SU-DHL-6 (cell line): ENCODE measurements around the gene DPF1.

Experiments
- EZH2phosphoT487 ChIP-seq: fragments of 200-600 bp; sonication (generic), shearing (Covaris generic); conservative IDR thresholded peaks from 2 replicates; pipeline ENCODE4 v1.6.1; 2018; ENCODE audit warnings: mild to moderate bottlenecking, antibody characterized with exemption, low read length, moderate library complexity, mixed read lengths
- TF ChIP-seq, protein P1 (sequence below): fragments of 200-600 bp; sonication (generic); IDR thresholded peaks from one replicate; pipeline ENCODE4 v1.5.1; 2017; ENCODE audit warnings: antibody characterized with exemption, mild to moderate bottlenecking, low read length, moderate library complexity; ENCODE audit not compliant: insufficient read depth, poor library complexity, severe bottlenecking

DNA sequence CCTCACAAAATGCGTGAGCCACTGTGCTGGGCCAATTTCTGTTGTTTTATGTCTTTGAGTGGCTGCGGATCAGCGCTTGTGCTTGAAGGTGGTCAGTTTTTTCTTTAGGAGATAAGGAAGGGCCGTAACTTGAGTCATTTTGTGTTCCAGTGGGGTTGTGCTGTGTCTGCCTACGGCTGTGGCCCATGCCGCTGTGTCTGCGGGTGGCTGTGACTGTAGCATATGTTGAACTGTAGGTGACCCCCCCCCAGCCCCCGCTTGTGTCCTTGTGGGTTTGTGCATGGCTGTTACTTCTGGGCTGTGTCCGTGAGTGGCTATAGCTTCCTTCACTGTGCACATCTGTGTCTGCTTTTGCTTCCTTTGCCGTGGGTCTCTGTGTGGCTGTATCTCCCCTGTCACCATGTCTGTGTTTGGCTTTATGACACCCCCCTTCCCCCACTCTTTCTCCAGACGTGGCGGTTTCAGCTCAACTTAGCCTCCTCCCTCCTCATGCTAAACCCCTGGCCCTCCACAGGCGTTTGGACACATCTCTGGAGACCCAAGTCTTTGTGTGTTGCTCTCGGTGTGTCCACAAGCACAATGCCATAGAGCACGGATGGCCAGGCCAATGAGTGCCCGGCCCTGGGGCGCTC, 31.5 kb upstream of the DPF1 start:
- TF ChIP-seq, protein P1, sequence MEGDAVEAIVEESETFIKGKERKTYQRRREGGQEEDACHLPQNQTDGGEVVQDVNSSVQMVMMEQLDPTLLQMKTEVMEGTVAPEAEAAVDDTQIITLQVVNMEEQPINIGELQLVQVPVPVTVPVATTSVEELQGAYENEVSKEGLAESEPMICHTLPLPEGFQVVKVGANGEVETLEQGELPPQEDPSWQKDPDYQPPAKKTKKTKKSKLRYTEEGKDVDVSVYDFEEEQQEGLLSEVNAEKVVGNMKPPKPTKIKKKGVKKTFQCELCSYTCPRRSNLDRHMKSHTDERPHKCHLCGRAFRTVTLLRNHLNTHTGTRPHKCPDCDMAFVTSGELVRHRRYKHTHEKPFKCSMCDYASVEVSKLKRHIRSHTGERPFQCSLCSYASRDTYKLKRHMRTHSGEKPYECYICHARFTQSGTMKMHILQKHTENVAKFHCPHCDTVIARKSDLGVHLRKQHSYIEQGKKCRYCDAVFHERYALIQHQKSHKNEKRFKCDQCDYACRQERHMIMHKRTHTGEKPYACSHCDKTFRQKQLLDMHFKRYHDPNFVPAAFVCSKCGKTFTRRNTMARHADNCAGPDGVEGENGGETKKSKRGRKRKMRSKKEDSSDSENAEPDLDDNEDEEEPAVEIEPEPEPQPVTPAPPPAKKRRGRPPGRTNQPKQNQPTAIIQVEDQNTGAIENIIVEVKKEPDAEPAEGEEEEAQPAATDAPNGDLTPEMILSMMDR, result no peak
- no peak for TF ChIP-seq EZH2phosphoT487
